Measurements from ENCODE around the gene GNB1.

DNA sequence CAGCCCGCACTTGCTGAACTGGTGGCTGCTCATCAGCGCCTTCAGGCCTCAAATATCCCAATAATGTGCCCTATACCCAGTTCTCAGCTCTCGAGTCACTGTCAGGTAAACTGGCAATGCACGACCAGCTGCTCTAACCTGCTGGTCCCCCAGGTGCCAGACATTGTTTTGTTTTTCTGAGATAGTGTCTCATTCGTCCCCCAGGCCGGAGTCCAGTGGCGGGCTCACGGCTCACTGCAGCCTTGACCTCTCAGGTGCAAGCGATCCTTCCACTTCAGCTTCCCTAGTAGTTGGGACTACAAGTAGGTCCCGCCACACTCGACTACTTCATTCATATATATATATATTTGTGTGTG, 111.6 kb downstream of the GNB1 start:
- TF ChIP-seq ZBTB7A (IDR thresholded peaks at IDR 0.05; ENCODE audit: low read depth) = no peak
- no peak for TF ChIP-seq CEBPB (IDR thresholded peaks at IDR 0.05)
- TF ChIP-seq, protein P1, sequence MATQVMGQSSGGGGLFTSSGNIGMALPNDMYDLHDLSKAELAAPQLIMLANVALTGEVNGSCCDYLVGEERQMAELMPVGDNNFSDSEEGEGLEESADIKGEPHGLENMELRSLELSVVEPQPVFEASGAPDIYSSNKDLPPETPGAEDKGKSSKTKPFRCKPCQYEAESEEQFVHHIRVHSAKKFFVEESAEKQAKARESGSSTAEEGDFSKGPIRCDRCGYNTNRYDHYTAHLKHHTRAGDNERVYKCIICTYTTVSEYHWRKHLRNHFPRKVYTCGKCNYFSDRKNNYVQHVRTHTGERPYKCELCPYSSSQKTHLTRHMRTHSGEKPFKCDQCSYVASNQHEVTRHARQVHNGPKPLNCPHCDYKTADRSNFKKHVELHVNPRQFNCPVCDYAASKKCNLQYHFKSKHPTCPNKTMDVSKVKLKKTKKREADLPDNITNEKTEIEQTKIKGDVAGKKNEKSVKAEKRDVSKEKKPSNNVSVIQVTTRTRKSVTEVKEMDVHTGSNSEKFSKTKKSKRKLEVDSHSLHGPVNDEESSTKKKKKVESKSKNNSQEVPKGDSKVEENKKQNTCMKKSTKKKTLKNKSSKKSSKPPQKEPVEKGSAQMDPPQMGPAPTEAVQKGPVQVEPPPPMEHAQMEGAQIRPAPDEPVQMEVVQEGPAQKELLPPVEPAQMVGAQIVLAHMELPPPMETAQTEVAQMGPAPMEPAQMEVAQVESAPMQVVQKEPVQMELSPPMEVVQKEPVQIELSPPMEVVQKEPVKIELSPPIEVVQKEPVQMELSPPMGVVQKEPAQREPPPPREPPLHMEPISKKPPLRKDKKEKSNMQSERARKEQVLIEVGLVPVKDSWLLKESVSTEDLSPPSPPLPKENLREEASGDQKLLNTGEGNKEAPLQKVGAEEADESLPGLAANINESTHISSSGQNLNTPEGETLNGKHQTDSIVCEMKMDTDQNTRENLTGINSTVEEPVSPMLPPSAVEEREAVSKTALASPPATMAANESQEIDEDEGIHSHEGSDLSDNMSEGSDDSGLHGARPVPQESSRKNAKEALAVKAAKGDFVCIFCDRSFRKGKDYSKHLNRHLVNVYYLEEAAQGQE (IDR thresholded peaks at IDR 0.05; ENCODE audit: low read depth) = no peak
- no peak for TF ChIP-seq RAD21 (IDR thresholded peaks at IDR 0.05; ENCODE audit: low read depth)
- no peak for TF ChIP-seq MAX (IDR thresholded peaks at IDR 0.05)
- TF ChIP-seq EP300 (IDR thresholded peaks at IDR 0.05; ENCODE audit: borderline replicate concordance) = no peak
- TF ChIP-seq CREB1 (IDR thresholded peaks at IDR 0.05; ENCODE audit: low read depth) = no peak
- no peak for TF ChIP-seq FOXM1 (IDR thresholded peaks at IDR 0.05; ENCODE audit: borderline replicate concordance, low read depth)
- TF ChIP-seq YY1 (IDR thresholded peaks at IDR 0.05; ENCODE audit: low read depth) = no peak
- TF ChIP-seq TEAD4 (IDR thresholded peaks at IDR 0.05) = no peak
- no peak for TF ChIP-seq TCF12 (IDR thresholded peaks at IDR 0.05; ENCODE audit: low read depth)
- no peak for TF ChIP-seq EGR1 (IDR thresholded peaks at IDR 0.05)
- no peak for TF ChIP-seq TAF1 (IDR thresholded peaks at IDR 0.05; ENCODE audit: low read depth)
- no peak for TF ChIP-seq USF1 (IDR thresholded peaks at IDR 0.05)
